H4 (cell line): Measurements from ENCODE around the gene SPRED1. TPM values are rescaled to one million over a fixed set of nuclear protein-coding genes. Genes with fewer than 3 reads are reported as not detected.
"Not testable (repeated sequence)": the region's sequence is repeated elsewhere in the genome, so short reads cannot be mapped to it uniquely, and the experiment has no call there.

Experiments used
- DNase-seq: peaks from one replicate; pipeline ENCODE4 v3.0.0-alpha.2; 2015; ENCODE audit warnings: low spot score
- total RNA-seq: library from RNA; depleted of rRNA; stranded (reverse); fragments of >200 nt; shearing (Covaris generic); gene quantifications from 2 replicates; pipeline ENCODE4 v1.2.3, GENCODE V29; 2014

The SPRED1 gene
- total RNA-seq, 1 experiment from 2014 or later, result 15.6 TPM

DNA sequence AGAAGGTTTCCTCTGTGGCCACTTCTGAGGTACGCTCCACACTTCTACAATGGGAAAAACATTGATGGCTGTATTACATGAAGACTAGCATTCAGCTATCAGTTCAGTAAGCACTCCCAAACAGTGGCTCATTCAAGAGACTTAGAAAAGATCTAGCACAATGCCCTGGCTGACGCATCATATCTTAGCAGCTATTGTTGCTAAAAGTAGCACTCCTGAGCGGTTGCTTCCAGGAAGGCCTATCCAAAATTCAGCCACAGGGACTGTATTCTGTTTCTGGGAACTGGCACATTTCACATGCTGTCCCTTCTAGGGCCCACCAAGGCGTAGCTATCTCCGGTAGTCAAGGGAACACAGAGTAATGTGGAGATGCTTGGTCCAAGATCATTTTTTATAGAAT, 21.2 kb upstream of the SPRED1 start:
- no peak for DNase-seq

DNA sequence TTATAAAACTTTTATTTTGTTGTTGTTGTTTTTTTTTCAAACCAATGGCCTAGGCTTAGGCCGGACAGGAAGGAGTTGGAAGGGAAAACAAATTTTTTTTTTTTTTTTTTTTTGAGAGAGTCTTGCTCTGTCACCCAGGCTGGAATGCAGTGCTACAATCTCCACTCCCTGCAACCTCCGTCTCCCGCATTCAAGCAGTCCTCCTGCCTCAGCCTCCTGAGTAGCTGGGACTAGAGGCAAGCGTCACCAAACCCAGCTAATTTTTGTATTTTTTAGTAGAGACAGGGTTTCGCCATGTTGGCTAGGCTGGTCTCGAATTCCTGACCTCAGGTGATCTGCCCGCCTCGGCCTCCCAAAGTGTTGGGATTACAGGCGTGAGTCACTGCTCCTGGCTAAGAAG, 15.6 kb upstream of the SPRED1 start:
- not testable (repeated sequence) for DNase-seq

DNA sequence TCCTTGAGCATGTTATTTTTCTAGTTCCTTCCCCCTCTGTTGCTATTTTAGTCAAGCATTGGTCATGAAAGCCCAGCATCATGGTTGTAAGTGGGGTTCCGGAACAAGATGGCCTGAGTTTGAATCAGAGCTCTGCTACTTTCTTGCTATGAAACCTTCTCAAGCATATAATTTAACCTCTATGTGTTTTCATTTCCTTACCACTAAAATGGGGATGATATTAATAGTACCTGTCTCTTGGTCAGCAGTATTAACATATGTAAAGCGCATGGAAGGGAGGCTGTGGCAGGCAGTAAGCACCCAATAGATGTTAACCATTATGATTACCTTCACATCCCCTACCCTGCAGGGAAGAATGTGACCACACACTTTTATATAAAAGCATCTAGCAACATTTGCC, 14.3 kb upstream of the SPRED1 start:
- DNase-seq, result no peak

DNA sequence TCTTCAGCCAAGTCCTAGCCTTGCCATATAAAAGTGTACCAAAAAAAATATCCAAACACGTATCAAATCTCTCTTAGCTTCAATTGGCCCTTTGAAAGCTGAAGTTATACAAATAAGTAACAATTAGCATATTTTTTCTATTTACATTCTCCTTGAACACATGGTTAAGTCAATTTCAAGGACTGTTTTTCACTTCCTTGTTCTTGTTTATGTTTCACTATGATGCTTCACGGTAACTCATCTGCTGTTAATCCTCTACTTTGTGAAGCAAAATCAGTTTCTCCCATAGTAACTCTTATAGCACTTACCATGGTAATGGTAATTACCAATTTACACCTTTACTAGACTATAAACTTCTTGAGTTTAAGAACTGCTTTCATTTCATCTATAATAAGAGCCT, 10.6 kb upstream of the SPRED1 start:
- no peak for DNase-seq

DNA sequence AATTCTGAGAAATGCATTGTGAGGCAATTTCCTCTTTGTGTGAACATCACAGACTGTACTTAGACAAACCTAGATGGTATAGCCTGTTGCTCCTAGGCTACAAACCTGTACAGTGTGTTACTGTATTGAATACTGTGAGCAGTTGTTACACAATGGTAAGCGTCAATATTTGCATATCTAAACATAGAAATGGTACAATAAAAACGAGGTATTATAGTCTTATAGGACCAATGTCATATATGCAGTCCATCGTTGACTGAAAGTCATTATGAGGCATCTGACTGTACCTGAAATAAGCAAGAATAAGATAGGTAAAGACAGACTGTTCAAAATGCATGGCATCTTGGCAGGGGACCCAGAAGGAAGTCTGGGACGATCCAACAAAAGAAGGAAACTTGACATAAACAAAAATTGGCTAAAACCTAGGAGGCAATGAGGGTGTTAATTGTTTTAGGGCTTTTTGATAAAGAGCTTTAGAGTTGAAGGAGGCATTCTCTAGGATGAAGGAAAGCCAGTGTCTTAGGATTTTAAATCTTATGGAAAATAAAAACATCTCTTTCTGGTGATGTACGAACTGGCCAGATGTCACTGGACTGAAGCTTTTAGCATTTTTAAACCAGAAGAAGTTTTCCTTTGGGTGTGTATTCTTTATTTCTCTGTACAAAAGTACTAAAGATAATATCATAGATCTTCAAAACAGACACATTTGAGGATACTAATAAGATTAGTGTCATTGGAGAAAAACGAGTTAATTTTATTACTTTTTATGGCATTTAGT, 9.2 kb upstream of the SPRED1 start:
- DNase-seq, result no peak

DNA sequence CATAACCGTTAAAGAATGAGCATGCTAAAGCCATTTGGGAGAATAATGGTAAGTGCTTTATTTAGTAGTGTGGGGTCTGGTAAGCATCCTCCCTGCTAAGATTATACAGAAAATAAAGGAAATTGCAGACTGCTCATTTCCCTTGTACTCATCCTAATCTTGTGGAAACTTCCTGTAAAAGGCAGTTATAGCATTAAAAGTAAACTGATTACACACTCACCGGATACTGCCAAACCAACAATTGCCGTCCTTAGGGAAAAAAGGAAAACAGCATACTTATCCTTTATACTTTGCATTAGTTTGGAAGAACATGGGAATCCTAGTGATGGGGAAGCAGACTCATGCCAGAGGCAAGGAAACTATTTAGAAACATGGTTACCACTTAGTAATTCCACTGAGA, 5.3 kb upstream of the SPRED1 start:
- no peak for DNase-seq

DNA sequence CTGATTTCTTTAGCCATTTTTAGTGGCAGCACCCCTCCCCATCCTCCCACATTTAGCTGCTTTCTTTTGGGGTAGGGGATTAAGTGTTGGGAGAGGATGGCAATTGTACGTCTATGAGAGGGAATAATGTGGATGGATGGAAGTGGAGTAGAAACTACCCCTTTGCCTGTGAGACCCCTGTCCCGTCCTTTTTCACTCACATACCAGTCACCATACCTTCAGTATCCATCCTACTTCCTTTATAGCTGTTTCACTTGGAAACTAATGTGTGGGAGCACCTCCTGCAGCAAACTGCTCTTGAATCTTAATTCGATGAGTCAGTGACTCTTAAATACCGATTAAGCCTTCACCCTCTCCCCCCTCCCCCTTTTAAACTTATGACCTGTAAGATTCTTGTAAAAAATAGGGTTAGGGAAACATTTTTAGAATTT, 730 bp downstream of the SPRED1 start:
- peak; percentile 66 for DNase-seq

DNA sequence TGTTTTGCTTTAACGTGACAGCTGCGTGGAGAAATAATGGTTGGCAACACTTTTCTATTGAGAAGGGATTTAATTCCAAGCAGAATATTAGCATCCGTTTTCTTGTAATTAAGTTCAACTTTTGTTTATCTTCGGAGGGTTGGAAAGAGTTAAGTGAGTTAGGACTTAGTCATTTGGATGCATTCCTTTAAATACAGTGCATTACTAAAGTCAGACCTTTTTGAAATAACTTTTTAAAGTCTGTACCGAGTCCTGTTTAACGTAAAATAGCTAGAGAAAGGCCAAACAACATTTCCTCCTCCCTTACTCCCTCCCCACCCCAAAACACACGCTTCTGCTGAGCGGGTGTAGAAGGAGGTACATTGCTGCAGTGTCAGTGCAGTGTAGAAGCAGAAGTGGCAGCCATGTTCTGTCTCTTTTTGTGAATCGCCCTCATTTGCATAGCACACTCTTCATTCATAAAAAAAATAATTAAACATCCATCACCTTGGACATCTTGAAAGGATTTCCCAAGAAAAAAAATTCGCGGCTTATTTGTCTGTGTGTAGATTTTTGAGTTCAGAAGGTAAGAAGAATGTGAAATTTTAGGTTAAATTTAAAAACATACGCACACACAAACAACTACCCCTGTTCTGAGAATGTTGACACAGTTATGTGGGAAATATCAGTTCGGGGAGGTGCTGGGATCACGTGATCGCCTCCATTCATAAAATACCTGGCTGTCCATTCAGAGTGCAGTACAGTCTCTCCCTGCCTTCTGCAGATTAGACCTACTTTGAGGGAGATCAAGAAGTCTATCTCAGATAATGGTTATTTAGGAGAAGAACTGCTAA, 1.6 kb downstream of the SPRED1 start:
- DNase-seq, result peak; percentile 63

DNA sequence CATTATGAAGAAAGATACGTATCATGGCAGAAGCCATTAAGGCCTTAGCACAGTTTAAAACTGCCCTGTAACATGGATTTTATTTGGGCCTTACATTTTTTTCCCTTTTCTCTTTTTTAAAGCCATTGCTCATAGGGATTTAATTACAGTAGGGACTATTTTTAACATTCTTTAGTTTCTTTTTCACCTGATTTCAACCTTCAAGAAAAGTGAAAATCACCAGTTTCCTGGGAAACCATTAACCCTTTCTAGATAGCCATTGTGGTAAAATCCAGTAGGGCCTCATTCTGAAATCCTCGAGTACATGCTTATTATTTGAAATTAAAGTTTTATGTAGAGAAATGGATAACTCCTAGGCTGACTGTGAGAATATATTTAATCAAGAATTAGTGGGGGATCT, 3.1 kb downstream of the SPRED1 start:
- DNase-seq, result no peak

DNA sequence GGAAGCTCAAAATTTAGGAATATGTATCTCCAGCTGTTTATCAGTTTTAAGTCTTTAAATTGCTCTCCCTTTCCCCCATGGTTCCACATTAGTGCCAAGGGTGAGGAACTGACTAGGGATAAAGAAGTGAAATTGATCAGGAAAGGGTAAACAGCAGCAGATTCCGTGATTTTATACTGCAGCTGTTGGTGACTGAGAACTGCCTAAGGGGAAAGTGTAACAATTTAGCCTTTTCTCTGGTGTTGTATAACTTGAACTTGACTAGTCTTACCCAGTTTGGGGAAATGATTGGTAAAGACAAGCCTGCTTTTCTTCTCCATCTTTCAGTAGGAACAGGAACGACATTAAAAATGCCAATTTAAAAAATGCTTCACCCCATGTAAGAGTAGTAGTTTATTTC, 5.0 kb downstream of the SPRED1 start:
- DNase-seq, result no peak

DNA sequence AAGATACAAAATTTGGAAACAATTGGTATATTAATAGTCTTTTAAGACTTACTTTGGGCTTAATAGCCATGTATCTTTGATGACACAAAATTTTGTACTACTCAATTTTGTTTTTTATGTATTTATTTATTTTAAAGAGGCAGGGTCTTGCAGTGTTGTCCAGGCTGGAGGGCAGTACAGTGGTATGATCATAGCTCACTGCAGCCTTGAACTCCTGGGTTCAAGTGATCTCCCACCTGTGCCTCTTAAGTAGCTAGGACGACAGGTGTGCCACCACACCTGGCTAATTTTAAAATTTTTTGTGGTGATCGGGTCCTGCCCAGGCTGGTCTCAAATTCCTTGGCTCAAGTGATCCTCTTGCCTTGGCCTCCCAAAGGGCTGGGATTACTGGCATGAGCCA, 6.5 kb downstream of the SPRED1 start:
- no peak for DNase-seq

DNA sequence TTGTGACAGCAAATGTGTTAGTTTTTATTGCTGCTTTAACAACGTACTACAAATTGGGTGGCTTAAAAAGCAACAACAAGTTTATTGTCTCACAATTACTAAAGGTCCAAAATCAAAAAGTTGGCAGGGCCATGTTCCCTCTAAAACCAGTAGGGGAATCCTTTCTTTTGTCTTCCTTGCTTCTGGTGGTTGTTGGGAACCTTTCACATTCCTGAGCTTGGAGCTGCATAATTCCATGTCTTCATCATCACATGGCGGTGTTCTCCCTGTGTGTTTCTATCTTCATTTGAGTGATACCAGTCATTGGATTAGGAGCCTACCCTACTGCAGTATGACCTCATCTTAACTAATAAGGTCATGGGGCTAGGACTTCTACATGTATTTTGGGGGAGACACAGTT, 7.4 kb downstream of the SPRED1 start:
- DNase-seq, result no peak

DNA sequence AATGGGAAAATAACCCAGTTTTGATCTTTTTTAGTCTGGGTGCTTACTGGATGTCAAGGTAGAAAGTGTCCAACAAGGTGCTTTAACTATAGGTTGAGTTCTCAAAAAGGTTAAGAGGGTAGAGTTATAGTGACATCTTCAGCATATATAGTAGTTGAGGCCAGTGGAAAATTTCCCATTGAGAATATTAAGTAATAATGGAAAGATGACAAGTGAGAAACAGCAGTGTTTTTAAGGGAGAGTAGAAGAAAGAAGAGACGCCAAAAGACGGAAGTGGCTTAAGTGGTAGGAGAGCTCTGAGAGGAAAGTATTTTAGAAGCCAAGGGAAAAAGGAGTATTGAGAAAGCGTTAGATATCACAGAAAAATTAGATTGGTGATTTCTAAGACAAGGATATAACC, 10.6 kb downstream of the SPRED1 start:
- DNase-seq, result no peak

DNA sequence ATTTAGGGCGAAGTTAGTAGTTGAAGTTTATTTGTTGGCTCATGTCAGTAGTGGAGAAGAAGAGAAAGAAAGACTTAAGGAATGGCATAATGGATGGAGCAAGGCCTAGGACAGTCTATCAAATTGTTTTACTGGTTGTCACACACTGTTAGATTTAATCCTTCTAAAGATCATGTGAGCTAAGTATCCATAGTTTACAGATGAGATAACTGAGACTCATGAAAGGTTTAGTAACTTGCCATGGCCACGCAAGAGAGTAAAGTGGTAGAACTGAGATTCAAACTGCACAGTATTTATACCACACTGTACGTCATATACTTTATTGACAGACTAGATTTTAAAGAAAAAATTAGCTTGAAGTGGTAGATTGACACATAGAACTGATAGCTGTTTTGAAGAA, 11.4 kb downstream of the SPRED1 start:
- DNase-seq, result no peak

DNA sequence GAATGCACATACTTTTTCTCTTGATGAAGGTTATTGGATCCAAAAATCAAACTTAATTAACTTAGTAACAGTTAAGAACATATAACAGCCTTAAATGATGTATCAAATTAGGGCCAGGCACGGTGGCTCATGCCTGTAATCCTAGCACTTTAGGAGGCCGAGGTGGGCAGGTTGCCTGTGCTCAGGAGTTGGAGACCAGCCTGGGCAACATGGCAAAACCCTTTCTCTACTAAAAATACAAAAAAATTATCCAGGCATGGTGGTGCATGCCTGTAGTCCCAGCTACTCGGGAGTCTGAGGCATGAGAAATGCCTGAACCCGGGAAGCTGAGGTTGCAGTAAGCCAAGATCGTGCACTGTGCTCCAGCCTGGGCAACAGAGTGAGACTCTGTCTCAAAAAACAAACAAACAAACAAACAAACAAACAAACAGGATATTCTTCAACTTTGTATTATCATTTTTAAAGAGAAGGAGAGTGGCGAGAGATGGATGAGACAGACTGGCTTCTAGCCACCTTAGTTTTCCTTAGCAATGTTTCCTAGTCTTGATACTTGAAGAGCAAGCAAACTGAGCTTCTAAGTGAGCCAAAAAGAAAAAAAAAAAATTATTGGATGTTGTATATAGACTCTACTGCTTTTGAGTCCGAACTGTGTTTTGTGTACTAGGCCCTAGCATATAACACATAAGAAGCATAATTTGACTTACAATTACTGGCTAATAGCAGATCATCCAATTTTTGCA, 13.8 kb downstream of the SPRED1 start:
- no peak for DNase-seq

DNA sequence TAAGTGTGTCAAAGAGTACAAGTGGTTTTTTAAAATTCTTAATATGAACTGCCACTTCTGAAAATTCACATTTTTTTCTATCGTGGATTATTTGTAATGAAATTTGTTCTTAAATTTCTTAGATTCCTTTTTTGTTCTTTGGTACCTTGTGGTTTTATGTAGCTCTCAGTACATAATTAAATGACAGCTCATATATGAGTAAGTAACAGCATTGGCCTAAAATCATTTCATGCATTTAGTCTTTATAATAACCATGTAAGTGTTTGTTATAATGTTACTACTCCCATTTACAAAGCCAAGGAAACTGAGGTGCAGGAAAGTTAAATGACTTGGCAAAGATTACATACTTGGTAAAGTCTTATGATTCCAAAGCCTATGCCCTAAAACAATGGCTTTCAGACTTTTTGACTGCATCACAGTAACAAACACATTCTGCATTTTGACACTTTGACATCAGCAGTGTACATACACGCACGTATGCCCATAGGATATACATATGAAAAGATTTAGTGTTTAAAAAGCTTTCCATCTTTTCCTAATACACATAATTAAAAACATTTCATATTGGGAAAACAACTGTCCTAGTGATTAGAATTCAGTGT, 14.9 kb downstream of the SPRED1 start:
- no peak for DNase-seq

DNA sequence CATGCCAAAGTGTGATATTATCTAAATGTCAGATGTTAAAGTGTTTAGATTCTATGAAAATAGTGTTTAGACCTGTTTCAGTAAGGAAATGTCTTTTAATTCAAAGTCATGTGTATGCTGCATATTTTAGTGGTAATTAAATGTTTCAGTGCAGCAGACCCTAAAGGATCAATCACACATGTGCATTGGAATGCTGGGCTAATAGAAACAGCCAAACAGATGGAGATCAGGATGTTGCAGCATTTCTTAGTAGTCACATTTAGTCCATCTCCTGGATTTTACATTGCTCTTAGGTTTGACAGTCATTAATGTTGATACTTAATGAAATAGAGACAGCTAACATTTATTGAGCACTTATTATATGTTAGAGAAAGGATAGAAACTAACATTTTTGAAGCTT, 18.5 kb downstream of the SPRED1 start:
- no peak for DNase-seq

DNA sequence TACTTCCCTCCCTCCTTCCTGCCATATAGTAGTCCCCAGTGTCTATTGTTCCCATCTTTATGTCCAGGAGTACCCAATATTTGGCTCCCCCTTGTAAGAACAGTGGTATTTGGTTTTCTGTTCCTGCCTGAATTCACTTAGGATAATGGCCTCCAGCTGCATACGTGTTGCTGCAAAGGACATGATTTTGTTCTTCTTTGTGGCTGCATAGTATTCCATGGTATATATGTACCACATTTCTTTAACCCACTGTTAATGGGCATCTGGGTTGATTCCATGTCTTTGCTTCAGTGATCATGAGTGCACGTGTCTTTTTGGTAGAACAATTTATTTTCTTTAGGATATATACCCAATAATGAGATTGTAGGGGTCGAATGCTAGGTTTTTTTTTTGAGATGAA, 19.3 kb downstream of the SPRED1 start:
- no peak for DNase-seq

DNA sequence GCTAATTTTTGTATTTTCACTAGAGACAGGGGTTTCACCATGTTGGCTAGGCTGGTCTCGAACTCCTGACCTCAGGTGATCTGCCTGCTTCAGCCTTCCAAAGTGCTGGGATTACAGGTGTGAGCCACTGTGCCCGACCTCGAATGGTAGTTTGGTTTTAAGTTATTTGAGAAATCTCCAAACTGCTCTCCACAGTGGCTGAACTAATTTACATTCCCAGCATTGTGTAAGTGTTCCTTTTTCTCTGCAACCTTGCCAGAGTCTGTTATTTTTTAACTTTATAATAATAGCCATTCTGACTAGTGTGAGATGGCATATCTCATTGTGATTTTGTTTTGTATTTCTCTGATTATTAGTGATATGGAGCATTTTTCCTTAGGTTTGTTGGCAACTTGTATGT, 19.8 kb downstream of the SPRED1 start:
- not testable (repeated sequence) for DNase-seq

DNA sequence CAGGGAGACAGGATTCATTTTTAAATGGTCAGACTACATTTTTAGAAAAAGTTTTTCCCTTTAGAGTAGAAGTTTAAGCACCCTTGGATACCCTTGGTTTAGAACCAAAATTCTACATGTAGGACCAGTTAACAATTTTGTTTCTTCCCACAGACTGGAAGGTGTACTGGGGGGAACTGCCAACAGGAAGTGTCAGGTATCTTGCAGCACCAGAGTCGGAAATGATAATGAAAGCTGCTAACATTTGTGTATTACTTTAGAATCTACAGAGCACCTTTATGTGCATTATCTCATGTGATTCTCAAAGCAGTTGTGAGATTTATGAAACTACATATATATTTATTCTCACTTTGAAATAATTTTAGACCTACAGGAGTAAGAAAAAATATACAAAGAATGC, 21.5 kb downstream of the SPRED1 start:
- DNase-seq, result no peak

DNA sequence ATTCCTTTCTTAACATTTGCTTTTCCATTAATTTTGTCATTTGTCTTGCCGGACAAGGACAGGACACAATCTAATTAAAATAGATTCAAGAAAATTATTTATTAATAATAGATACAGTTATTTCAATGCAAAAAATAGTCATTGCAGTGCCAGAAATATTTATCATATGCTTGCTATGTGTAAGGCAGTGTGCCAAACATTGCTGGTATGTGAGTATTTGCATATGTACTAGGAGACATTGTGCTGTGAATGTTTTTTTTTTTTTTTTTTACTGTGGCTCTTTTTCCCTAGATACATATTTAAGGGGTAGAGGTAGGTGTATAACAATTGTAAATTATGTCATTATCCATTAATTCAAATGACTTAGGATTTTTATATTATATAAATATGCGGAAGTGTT, 23.3 kb downstream of the SPRED1 start:
- no peak for DNase-seq

DNA sequence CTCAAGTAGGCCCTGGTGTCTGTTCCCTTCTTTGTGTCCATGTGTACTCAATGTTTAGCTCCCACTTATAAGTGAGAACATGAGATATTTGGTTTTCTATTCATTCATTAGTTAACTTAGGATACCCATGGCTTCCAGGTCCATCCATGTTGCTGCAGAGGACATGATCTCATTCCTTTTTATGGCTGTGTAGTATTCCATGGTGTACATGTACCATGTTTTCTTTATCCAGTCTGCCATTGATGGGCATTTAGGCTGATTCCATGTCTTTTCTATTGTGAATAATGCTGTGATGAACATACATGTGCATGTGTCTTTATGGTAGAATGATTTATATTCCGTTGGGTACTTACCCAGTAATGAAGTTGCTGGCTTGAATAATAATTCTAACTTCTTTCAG, 24.6 kb downstream of the SPRED1 start:
- not testable (repeated sequence) for DNase-seq
